HepG2 (cell line): ENCODE measurements around the gene CADM4. TPM values are rescaled to one million over a fixed set of nuclear protein-coding genes. Genes with fewer than 3 reads are reported as not detected.

Experiments
- ATAC-seq: fragments of 200-7000 bp; cut with Tn5 transposase; 3 replicates; pipeline ENCODE4 v1.9.1; 2020; ENCODE audit warnings: mild to moderate bottlenecking, moderate library complexity
- BruUV-seq: library from RNA; stranded (reverse); fragments of 400-500 nt; replicated peaks from 2 replicates; lab custom pipeline; 2021; lab: Mats Ljungman, UMichigan
- CTCF ChIA-PET: fragments of 300-600 bp; formaldehyde crosslinking; extraction: SDS; loops from one replicate; lab custom pipeline; 2021; ENCODE audit warnings: low total read pairs, inconsistent platforms, low intra/inter-chr PET ratio; lab: Yijun Ruan, JAX
- POLR2A ChIA-PET: fragments of 350-600 bp; sonication (Branson Sonifier 250); formaldehyde crosslinking; loops from one replicate; lab custom pipeline; 2020; ENCODE audit warnings: antibody characterized with exemption, inconsistent platforms; lab: Yijun Ruan, JAX
- DNase-seq: peaks from one replicate; pipeline ENCODE4 v3.0.0-alpha.2; 2015; ENCODE audit warnings: low spot score
- FAIRE-seq: peaks from 3 replicates; lab custom pipeline; 2011; peaks lifted over from hg19 to GRCh38; lab: Jason Lieb, UNC
- H2AFZ ChIP-seq: one replicate; pipeline ENCODE4 v1.6.1; 2011; ENCODE audit warnings: low read length, inconsistent platforms
- H3K27ac ChIP-seq: fragments of 300-600 bp; 3 replicates; pipeline ENCODE4 v1.8.0; 2011; ENCODE audit warnings: mixed run types, mild to moderate bottlenecking, mixed read lengths, low read length, inconsistent platforms; ENCODE audit not compliant: insufficient read depth; ENCODE audit errors: extremely low read length
- H3K27me3 ChIP-seq, 2 experiments: fragments of 200-600 bp in 1 of 2; 2 replicates in 1 of 2; 3 replicates in 1 of 2; pipeline versions ENCODE4 v1.6.0 to v1.8.0; 2011; ENCODE audit warnings: low read length in 2 of 2, mild to moderate bottlenecking in 2 of 2, moderate library complexity in 2 of 2, inconsistent platforms in 1 of 2; ENCODE audit not compliant: insufficient read depth in 2 of 2, control insufficient read depth in 1 of 2
- H3K36me3 ChIP-seq, 2 experiments: fragments of 200-600 bp in 1 of 2; replicated peaks in 1 of 2; 2 replicates in 1 of 2; 3 replicates in 1 of 2; pipeline versions ENCODE4 v1.5.1 to v1.8.0; 2011; ENCODE audit warnings: low read length in 2 of 2, inconsistent platforms in 1 of 2; ENCODE audit not compliant: insufficient read depth in 2 of 2, control insufficient read depth in 1 of 2
- H3K4me1 ChIP-seq: 2 replicates; pipeline ENCODE4 v1.5.1; 2012; ENCODE audit warnings: low read length, inconsistent platforms; ENCODE audit not compliant: insufficient read depth
- H3K4me2 ChIP-seq: 2 replicates; pipeline ENCODE4 v1.6.0; 2011; ENCODE audit warnings: low read depth, low read length, inconsistent platforms
- H3K4me3 ChIP-seq, 3 experiments: fragments of 200-600 bp in 1 of 3; sonication (generic), shearing (Covaris generic) in 1 of 3; replicated peaks in 1 of 3; 2 replicates each; pipeline ENCODE4 v1.5.1; 2011 to 2016; ENCODE audit warnings: low read length in 3 of 3, inconsistent platforms in 2 of 3, low read depth in 2 of 3, mild to moderate bottlenecking in 2 of 3, control low read depth in 1 of 3, mixed read lengths in 1 of 3; ENCODE audit not compliant: insufficient read depth in 1 of 3
- H3K79me2 ChIP-seq: one replicate; pipeline ENCODE4 v1.6.1; 2011; ENCODE audit warnings: low read length, inconsistent platforms; ENCODE audit not compliant: insufficient read depth
- H3K9ac ChIP-seq: 2 replicates; pipeline ENCODE4 v1.6.0; 2011; ENCODE audit warnings: mild to moderate bottlenecking, low read depth, low read length, inconsistent platforms; ENCODE audit not compliant: insufficient read depth
- H3K9me3 ChIP-seq: 2 replicates; pipeline ENCODE4 v1.5.1; 2012; ENCODE audit warnings: mild to moderate bottlenecking, low read length
- H4K20me1 ChIP-seq: 2 replicates; pipeline ENCODE4 v1.6.0; 2011; ENCODE audit warnings: inconsistent platforms, mild to moderate bottlenecking, low read length, moderate library complexity; ENCODE audit not compliant: insufficient read depth
- AKAP8 ChIP-seq: sonication (generic); formaldehyde crosslinking; IDR thresholded peaks from 2 replicates; pipeline ENCODE4 v1.5.1; 2020; ENCODE audit warnings: mild to moderate bottlenecking, missing genetic modification reagents
- BCL6 ChIP-seq: IDR thresholded peaks from 2 replicates; pipeline ENCODE4 v1.6.1; 2016; ENCODE audit warnings: missing genetic modification reagents, missing compliant biosample characterization
- FOXP1 ChIP-seq, 2 experiments: fragments of 450-650 bp in 1 of 2; IDR thresholded peaks; 2 replicates each; pipeline ENCODE4 v1.6.1; 2017 to 2018; ENCODE audit warnings: antibody characterized with exemption in 1 of 2
- MNT ChIP-seq: fragments of 450-650 bp; IDR thresholded peaks from 2 replicates; pipeline ENCODE4 v1.6.1; 2016
- SPEN ChIP-seq: sonication (generic); formaldehyde crosslinking; IDR thresholded peaks from 2 replicates; pipeline ENCODE4 v1.5.1; 2020; ENCODE audit warnings: low read depth, mild to moderate bottlenecking, missing genetic modification reagents
- STAT5B ChIP-seq: sonication (generic); formaldehyde crosslinking; IDR thresholded peaks from 2 replicates; pipeline ENCODE4 v1.4.0; 2020; ENCODE audit warnings: missing genetic modification reagents
- ZBTB3 ChIP-seq: sonication (generic); formaldehyde crosslinking; IDR thresholded peaks from 2 replicates; pipeline ENCODE4 v1.4.0; 2020; ENCODE audit warnings: low read depth, mild to moderate bottlenecking, moderate library complexity, missing genetic modification reagents, borderline replicate concordance
- ZC3H4 ChIP-seq: sonication (generic); formaldehyde crosslinking; IDR thresholded peaks from 2 replicates; pipeline ENCODE4 v1.4.0; 2020; ENCODE audit warnings: missing genetic modification reagents, borderline replicate concordance
- ZFY ChIP-seq: sonication (generic); formaldehyde crosslinking; IDR thresholded peaks from 2 replicates; pipeline ENCODE4 v1.4.0; 2020; ENCODE audit warnings: missing genetic modification reagents
- ZNF138 ChIP-seq: sonication (generic); formaldehyde crosslinking; IDR thresholded peaks from 2 replicates; pipeline ENCODE4 v1.5.0; 2020; ENCODE audit warnings: mild to moderate bottlenecking, low read depth, missing genetic modification reagents
- ZNF260 ChIP-seq: sonication (generic); formaldehyde crosslinking; IDR thresholded peaks from 2 replicates; pipeline ENCODE4 v1.4.0; 2020; ENCODE audit warnings: missing genetic modification reagents, low read depth, mild to moderate bottlenecking, borderline replicate concordance
- ZNF333 ChIP-seq: sonication (generic); formaldehyde crosslinking; IDR thresholded peaks from 2 replicates; pipeline ENCODE4 v1.4.0; 2020; ENCODE audit warnings: mild to moderate bottlenecking, missing genetic modification reagents, borderline replicate concordance
- WGBS: methylation state at CpG from one replicate; pipeline ENCODE4 v1.1.6; 2017; ENCODE audit warnings: low lambda C conversion rate; 5-methylcytosine and 5-hydroxymethylcytosine counted together
- in situ Hi-C: cut with HindIII; loops from 2 replicates; pipeline ENCODE4 v1.10.0; 2017; ENCODE audit warnings: low pct_unique_long_range_greater_than_20kb; ENCODE audit not compliant: extremely low pct_ligation_motif_present
- intact Hi-C: fragments of 100-400 bp; cut with micrococcal nuclease; formaldehyde crosslinking; loops from one replicate; pipeline ENCODE4 v1.10.0; 2022; ENCODE audit not compliant: unreplicated experiment
- polyA plus RNA-seq, 8 experiments: library from polyadenylated mRNA; depleted of rRNA in 3 of 8; stranded (reverse) in 7 of 8; unstranded in 1 of 8; fragments of >200 nt; fragmentation: Illumina TruSeq in 4 of 8; extraction: Trizol in 4 of 8; gene quantifications; 2 replicates each; pipeline versions ENCODE4 v1.2.1 to v1.2.3, GENCODE V29; 2011 to 2016; ENCODE audit warnings: low read depth in 4 of 8, missing spikeins in 1 of 8, mixed read lengths in 1 of 8; ENCODE audit not compliant: insufficient read depth in 1 of 8
- total RNA-seq, 5 experiments: library from RNA; depleted of rRNA; stranded (reverse); fragments of >200 nt; fragmentation: Illumina TruSeq; extraction: Trizol; gene quantifications; 2 replicates each; pipeline ENCODE4 v1.2.3, GENCODE V29; 2016; ENCODE audit warnings: low read depth in 1 of 5
- TF ChIP-seq, protein P1 (sequence below): sonication (generic); formaldehyde crosslinking; IDR thresholded peaks from 2 replicates; pipeline ENCODE4 v1.5.0; 2020; ENCODE audit warnings: mild to moderate bottlenecking, missing genetic modification reagents

The CADM4 gene
- total and polyA plus RNA-seq, 2 of the 13 experiments (the other 11 are each of a cell fraction or from before 2014, with no cell fraction given), result 8.5 to 16.0 TPM

- ATAC-seq, result no peak
- 85% methylated on average over 5 of the region's 5 CpGs for WGBS
- Histone ChIP-seq H3K4me1 (peaks cover 19% of the 10 kb centered on the region), H4K20me1 (peaks cover 2% of the 10 kb centered on the region; the same call in 1 of the 2 replicates), H3K36me3 (peaks cover 5 to 28% of the 10 kb centered on the region in 2 experiments; a peak in 4 of 5 replicates), H3K79me2 (peaks cover 27% of the 10 kb centered on the region), H3K4me2 (peak overlapping the region; percentile 86), H3K4me3 (peak overlapping the region in 2 of 3 experiments; percentile 69 to 80; a peak in 3 of 6 replicates), H3K9me3 (no peaks in the 10 kb centered on the region), H3K27me3 (no peaks in the 10 kb centered on the region; a peak in 1 of 5 replicates), H3K27ac (no peak overlapping the region), H2AFZ (no peak overlapping the region), H3K9ac (peak overlapping the region; percentile 88; the same call in 1 of the 2 replicates)
- POLR2A ChIA-PET, result interaction anchor here (1.0 kb wide), 1 partner anchor 37 kb away, joined by 3 read pairs; no protein-coding TSS in a partner anchor
- CTCF ChIA-PET, result no interaction called here
- no TSS peak for BruUV-seq
- in situ Hi-C loops, result loop anchor here (5.0 kb wide), 1 partner anchor 54 kb away; no protein-coding TSS in a partner anchor
- DNase-seq, result no peak
- TF ChIP-seq BCL6 (CRISPR knock-in tag) (no peak), ZNF333 (CRISPR knock-in tag) (no peak), STAT5B (CRISPR knock-in tag) (no peak), ZC3H4 (CRISPR knock-in tag) (no peak), ZFY (no peak), FOXP1 (IDR thresholded peaks at IDR 0.05) (no peak), FOXP1 (CRISPR knock-in tag; IDR thresholded peaks at IDR 0.05) (no peak), ZNF260 (CRISPR knock-in tag) (no peak), SPEN (CRISPR knock-in tag) (no peak), ZBTB3 (CRISPR knock-in tag) (no peak), ZNF138 (CRISPR knock-in tag) (no peak), MNT (no peak), AKAP8 (CRISPR knock-in tag) (no peak)
- TF ChIP-seq, protein P1, sequence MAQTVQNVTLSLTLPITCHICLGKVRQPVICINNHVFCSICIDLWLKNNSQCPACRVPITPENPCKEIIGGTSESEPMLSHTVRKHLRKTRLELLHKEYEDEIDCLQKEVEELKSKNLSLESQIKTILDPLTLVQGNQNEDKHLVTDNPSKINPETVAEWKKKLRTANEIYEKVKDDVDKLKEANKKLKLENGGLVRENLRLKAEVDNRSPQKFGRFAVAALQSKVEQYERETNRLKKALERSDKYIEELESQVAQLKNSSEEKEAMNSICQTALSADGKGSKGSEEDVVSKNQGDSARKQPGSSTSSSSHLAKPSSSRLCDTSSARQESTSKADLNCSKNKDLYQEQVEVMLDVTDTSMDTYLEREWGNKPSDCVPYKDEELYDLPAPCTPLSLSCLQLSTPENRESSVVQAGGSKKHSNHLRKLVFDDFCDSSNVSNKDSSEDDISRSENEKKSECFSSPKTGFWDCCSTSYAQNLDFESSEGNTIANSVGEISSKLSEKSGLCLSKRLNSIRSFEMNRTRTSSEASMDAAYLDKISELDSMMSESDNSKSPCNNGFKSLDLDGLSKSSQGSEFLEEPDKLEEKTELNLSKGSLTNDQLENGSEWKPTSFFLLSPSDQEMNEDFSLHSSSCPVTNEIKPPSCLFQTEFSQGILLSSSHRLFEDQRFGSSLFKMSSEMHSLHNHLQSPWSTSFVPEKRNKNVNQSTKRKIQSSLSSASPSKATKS (CRISPR knock-in tag), result no peak
- FAIRE-seq, result no peak
- intact Hi-C loops, result loop anchor here (2.0 to 10.0 kb wide), 2 partner anchors 55 to 73 kb away; partner anchors contain the start of gene ETHE1
Observed at GRCh38 chr19:43597876-43598275, 41.8 kb downstream of the CADM4 start.
